Measurements from ENCODE around the gene GPR153. TPM values are rescaled to one million over a fixed set of nuclear protein-coding genes. Genes with fewer than 3 reads are reported as not detected.

GPR153 gene
- total RNA-seq, 4 donors from 2014 or later = 5.6 to 22.1 (median 10.3) TPM

DNA sequence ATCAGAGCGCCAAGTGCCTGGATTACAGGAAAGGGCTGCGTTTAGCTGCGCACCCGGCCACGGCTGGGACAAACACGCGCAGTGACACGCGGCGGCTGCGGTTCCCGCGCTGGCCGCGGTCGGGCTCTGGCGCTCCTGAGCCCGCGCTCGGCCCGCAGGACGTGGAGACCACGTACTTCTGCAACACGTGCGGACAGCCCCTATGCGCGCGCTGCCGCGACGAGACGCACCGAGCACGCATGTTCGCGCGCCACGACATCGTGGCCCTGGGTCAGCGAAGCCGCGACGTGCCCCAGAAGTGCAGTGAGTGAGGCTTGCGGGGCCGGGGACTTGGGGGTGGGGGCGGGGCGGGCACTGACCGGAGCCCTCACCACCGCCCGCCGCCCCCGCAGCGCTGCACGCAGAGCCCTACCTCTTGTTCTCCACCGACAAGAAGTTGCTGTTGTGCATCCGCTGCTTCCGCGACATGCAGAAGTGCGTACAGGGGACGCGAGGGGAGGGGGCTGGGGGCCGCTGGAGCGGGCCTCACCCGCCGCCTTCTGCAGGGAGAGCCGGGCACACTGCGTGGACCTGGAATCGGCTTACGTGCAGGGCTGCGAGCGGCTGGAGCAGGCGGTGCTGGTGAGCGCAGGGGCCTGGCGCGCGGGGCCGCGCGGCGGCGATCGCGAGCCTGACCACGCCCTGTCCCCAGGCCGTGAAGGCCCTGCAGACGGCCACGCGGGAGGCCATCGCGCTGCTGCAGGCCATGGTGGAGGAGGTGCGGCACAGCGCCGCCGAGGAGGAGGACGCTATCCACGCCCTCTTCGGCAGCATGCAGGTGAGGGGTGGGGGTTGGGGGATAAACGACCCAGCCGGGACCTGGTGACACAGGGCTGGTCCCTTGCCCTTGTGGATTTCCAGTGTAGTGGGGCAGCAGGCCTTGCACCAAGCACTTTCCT lies 51.9 kb downstream of the GPR153 start:
- TF ChIP-seq POLR2A (IDR thresholded peaks at IDR 0.05) = no peak
- TF ChIP-seq, protein P1, sequence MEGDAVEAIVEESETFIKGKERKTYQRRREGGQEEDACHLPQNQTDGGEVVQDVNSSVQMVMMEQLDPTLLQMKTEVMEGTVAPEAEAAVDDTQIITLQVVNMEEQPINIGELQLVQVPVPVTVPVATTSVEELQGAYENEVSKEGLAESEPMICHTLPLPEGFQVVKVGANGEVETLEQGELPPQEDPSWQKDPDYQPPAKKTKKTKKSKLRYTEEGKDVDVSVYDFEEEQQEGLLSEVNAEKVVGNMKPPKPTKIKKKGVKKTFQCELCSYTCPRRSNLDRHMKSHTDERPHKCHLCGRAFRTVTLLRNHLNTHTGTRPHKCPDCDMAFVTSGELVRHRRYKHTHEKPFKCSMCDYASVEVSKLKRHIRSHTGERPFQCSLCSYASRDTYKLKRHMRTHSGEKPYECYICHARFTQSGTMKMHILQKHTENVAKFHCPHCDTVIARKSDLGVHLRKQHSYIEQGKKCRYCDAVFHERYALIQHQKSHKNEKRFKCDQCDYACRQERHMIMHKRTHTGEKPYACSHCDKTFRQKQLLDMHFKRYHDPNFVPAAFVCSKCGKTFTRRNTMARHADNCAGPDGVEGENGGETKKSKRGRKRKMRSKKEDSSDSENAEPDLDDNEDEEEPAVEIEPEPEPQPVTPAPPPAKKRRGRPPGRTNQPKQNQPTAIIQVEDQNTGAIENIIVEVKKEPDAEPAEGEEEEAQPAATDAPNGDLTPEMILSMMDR (IDR thresholded peaks at IDR 0.05) = peak; percentile 38 to 71 (median 58)
- Histone ChIP-seq H3K27ac (no peak overlapping the region), H3K4me3 (peak overlapping the region in 1 of 2 donors; percentile 23), H3K36me3 (no peaks in the 10 kb centered on the region), H3K9me3 (no peaks in the 10 kb centered on the region), H3K4me1 (peaks cover 0 to 8% of the 10 kb centered on the region in 2 donors), H3K27me3 (no peaks in the 10 kb centered on the region)
- DNase-seq = no peak
- intact Hi-C loops (cut with DNase I; ENCODE audit: low total_unique reads) = no loop called here

DNA sequence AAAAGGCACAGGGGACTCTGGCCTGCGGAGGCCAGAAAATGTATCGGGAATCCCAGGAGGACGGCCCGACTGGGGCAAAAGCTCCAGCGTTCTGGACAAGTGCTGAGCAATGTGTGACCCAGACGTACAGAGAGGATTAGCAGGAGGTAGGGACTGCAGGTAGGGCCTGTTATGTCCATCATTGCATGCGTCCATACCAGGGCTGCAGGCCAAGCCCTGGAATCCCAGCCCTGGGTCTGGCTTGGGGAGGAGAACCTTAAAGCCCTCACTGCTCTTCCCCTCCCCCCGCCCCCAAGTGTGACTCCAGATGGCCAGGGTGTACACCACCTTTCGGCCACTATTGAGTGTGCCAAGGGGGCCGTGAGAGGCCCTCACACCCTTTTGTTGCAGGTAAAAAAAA lies 53.0 kb downstream of the GPR153 start:
- Histone ChIP-seq H3K9me3 (no peaks in the 10 kb centered on the region), H3K27ac (no peak overlapping the region), H3K36me3 (no peaks in the 10 kb centered on the region), H3K4me3 (no peak overlapping the region), H3K4me1 (peaks cover 0 to 8% of the 10 kb centered on the region in 2 donors), H3K27me3 (no peaks in the 10 kb centered on the region)
- intact Hi-C loops (cut with DNase I; ENCODE audit: low total_unique reads) = no loop called here
- TF ChIP-seq, protein P1 (IDR thresholded peaks at IDR 0.05) = no peak
- no peak for TF ChIP-seq POLR2A (IDR thresholded peaks at IDR 0.05)
- DNase-seq = no peak

DNA sequence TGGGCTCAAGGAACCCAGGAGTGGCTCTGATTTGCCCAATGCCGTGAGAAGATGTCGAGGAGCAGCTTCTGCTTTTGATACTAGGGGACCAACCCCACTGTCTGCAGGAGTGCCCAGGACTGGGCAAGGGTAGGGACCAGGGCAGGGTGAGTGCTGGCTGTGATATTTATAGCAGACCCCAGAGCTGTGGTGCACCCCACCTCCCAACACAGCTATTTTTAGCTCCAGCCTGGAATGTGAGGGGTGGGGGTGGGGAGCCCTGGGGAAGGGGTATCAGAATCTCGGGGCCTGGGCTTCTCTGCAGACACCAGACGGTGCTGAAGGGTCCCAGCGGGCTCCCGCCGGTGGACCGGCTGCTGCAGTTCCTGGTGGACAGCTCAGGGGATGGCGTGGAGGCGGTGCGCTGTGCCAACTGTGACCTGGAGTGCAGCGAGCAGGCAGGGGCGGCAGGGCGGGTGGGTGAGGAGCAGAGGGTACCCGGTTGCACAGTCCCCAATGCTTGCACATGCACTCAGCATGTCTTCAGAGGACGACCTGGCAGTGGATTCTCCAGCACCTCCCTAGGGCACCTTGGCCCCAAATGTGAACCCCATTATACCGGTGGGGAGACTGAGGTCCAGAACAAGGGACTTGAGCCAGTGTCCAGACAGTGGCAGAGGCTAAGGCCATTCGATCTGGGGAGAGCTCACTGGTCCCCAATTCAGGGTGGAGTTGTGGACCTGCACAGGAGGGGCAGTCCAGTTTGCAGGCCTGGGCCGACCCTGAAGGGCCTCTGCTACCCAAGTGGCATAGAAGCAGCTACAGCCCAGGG lies 53.6 kb downstream of the GPR153 start:
- intact Hi-C loops (cut with DNase I; ENCODE audit: low total_unique reads) = no loop called here

DNA sequence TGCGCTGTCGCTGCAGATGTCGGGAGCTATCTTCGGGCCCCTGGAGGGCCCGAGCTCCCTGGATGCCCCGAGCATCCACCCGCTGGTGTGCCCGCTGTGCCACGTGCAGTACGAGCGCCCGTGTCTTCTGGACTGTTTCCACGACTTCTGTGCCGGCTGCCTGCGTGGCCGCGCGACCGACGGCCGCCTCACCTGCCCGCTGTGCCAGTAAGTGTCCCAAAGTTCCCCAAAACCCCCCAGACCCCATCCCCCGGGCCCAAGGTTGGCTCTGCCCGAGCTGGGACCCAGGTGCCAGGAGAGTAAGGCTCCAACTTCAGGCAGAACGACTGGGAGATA lies 54.4 kb downstream of the GPR153 start:
- Histone ChIP-seq H3K27me3 (no peaks in the 10 kb centered on the region), H3K36me3 (no peaks in the 10 kb centered on the region), H3K9me3 (no peaks in the 10 kb centered on the region), H3K4me1 (peaks cover 0 to 8% of the 10 kb centered on the region in 2 donors), H3K27ac (peak overlapping the region in 1 of 2 donors; percentile 63), H3K4me3 (peak overlapping the region; percentile 38 to 43)
- intact Hi-C loops (cut with DNase I; ENCODE audit: low total_unique reads) = no loop called here
- DNase-seq = no peak
- TF ChIP-seq POLR2A (IDR thresholded peaks at IDR 0.05) = no peak
- TF ChIP-seq, protein P1 (IDR thresholded peaks at IDR 0.05) = no peak

More for the DNA sequence above, 53.6 kb downstream of the GPR153 start:
- no peaks in the 10 kb centered on the region for H3K27me3 ChIP-seq
- no peaks in the 10 kb centered on the region for H3K36me3 ChIP-seq
- no peak overlapping the region for H3K4me3 ChIP-seq
- no peaks in the 10 kb centered on the region for H3K9me3 ChIP-seq
- H3K27ac ChIP-seq = no peak overlapping the region
- TF ChIP-seq POLR2A (IDR thresholded peaks at IDR 0.05) = no peak
- TF ChIP-seq, protein P1 (IDR thresholded peaks at IDR 0.05) = no peak
- no peak for DNase-seq
- H3K4me1 ChIP-seq = peaks cover 0 to 8% of the 10 kb centered on the region in 2 donors
